LNCaP clone FGC (cell line): ENCODE measurements around the gene PRUNE2.

ENCODE experiments used
- DNase-seq: peaks from one replicate; pipeline ENCODE4 v3.0.0-alpha.2; 2011; ENCODE audit warnings: low read depth
- H3K4me3 ChIP-seq: 2 replicates; pipeline ENCODE4 v1.5.1; 2011; ENCODE audit warnings: mild to moderate bottlenecking, low read depth, low read length, control low read depth
- CTCF ChIP-seq: IDR thresholded peaks from 2 replicates; pipeline ENCODE4 v1.5.1; 2012; ENCODE audit warnings: mild to moderate bottlenecking; ENCODE audit not compliant: control insufficient read depth, insufficient read depth; ENCODE audit errors: extremely low read depth

Gene PRUNE2

GRCh38 chr9:76644171-76644570 lies 261.7 kb downstream of the PRUNE2 start:
- no peak for TF ChIP-seq CTCF
- no peak overlapping the region for H3K4me3 ChIP-seq
- DNase-seq, result no peak

GRCh38 chr9:76643399-76644117 lies 262.4 kb downstream of the PRUNE2 start:
- no peak overlapping the region for H3K4me3 ChIP-seq
- no peak for DNase-seq
- TF ChIP-seq CTCF, result no peak

GRCh38 chr9:76642701-76643209 lies 263.2 kb downstream of the PRUNE2 start:
- no peak overlapping the region for H3K4me3 ChIP-seq
- TF ChIP-seq CTCF, result no peak
- DNase-seq, result no peak

GRCh38 chr9:76642074-76642473 lies 263.8 kb downstream of the PRUNE2 start:
- no peak for DNase-seq
- TF ChIP-seq CTCF, result no peak
- no peak overlapping the region for H3K4me3 ChIP-seq

- no peak for TF ChIP-seq CTCF
- H3K4me3 ChIP-seq, result no peak overlapping the region
- no peak for DNase-seq
These were observed 267.9 kb downstream of the PRUNE2 start for GRCh38 chr9:76638001-76638400.

GRCh38 chr9:76637416-76637815 lies 268.5 kb downstream of the PRUNE2 start:
- no peak for DNase-seq
- no peak for TF ChIP-seq CTCF
- H3K4me3 ChIP-seq, result no peak overlapping the region
